ENCODE results near the gene SORT1.

SORT1 gene

GRCh38 chr1:109268431-109269211 lies 129.1 kb downstream of the SORT1 start:
- no peak for TF ChIP-seq CTCF (conservative IDR thresholded peaks at IDR 0.05; ENCODE audit: control insufficient read depth, insufficient read depth, low read depth, low read length)
- no peak overlapping the region for H3K4me3 ChIP-seq (ENCODE audit: control insufficient read depth, low read depth, low read length)
- DNase-seq (ENCODE audit: low read depth) = no peak

GRCh38 chr1:109267743-109268300 lies 129.9 kb downstream of the SORT1 start:
- no peak overlapping the region for H3K4me3 ChIP-seq (ENCODE audit: control insufficient read depth, low read depth, low read length)
- no peak for TF ChIP-seq CTCF (conservative IDR thresholded peaks at IDR 0.05; ENCODE audit: control insufficient read depth, insufficient read depth, low read depth, low read length)
- no peak for DNase-seq (ENCODE audit: low read depth)

DNA sequence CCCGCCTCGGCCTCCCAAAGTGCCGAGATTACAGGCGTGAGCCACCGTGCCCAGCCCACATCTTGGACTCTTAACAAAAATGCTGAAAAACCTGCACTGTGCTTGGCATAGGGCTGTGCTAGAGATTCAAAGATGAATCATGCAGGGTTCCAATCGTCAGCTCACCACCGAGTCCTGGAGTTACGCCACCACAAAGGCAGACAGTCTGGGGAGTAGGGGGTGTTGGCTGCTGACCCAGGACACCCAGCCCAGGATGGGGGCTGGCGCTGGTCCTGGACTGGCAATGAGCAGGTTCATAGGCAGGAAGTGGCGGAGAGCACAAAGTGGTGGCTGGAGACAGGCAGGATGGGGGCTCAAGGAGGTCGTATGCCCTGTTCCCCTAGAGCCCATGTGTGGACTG lies 130.8 kb downstream of the SORT1 start:
- TF ChIP-seq CTCF (conservative IDR thresholded peaks at IDR 0.05; ENCODE audit: control insufficient read depth, insufficient read depth, low read depth, low read length) = no peak
- peak; percentile 50 for DNase-seq (ENCODE audit: low read depth)
- no peak overlapping the region for H3K4me3 ChIP-seq (ENCODE audit: control insufficient read depth, low read depth, low read length)

GRCh38 chr1:109265741-109266330 lies 131.9 kb downstream of the SORT1 start:
- H3K4me3 ChIP-seq (ENCODE audit: control insufficient read depth, low read depth, low read length) = no peak overlapping the region
- no peak for DNase-seq (ENCODE audit: low read depth)
- no peak for TF ChIP-seq CTCF (conservative IDR thresholded peaks at IDR 0.05; ENCODE audit: control insufficient read depth, insufficient read depth, low read depth, low read length)

GRCh38 chr1:109265016-109265415 lies 132.7 kb downstream of the SORT1 start:
- no peak for TF ChIP-seq CTCF (conservative IDR thresholded peaks at IDR 0.05; ENCODE audit: control insufficient read depth, insufficient read depth, low read depth, low read length)

DNA sequence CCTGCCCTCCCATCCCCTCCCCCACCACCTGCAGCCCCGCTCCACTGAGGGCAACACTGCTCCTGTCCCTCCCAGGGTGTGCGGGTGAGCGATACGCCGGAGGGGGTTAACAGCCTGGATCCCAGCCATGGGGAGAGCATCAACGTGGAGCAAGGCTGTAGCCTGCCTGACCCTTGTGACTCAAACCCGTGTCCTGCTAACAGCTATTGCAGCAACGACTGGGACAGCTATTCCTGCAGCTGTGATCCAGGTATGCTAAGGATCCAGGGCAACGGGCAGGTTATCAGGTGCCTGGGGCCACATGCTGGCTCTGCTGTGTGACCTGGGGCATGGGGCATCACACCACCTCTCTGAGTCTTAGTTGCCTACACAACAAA lies 133.4 kb downstream of the SORT1 start:
- TF ChIP-seq CTCF (conservative IDR thresholded peaks at IDR 0.05; ENCODE audit: control insufficient read depth, insufficient read depth, low read depth, low read length) = no peak
- H3K4me3 ChIP-seq (ENCODE audit: control insufficient read depth, low read depth, low read length) = no peak overlapping the region
- no peak for DNase-seq (ENCODE audit: low read depth)

More at GRCh38 chr1:109265016-109265415, 132.7 kb downstream of the SORT1 start:
- no peak for DNase-seq (ENCODE audit: low read depth)
- H3K4me3 ChIP-seq (ENCODE audit: control insufficient read depth, low read depth, low read length) = no peak overlapping the region

Measured in fibroblast of mammary gland (primary cell).